22Rv1 (cell line): Measurements from ENCODE around the gene SLC52A3.

Experiments
- H3K27ac ChIP-seq: fragments of 450-650 bp; 2 replicates; pipeline ENCODE4 v1.5.1; 2017
- CTCF ChIP-seq: fragments of 450-650 bp; IDR thresholded peaks from 2 replicates; pipeline ENCODE4 v1.5.1; 2017; ENCODE audit warnings: mild to moderate bottlenecking
- ZFX ChIP-seq: fragments of 450-650 bp; IDR thresholded peaks from 2 replicates; pipeline ENCODE4 v1.6.1; 2017; ENCODE audit warnings: antibody characterized with exemption, borderline replicate concordance

The SLC52A3 gene

GRCh38 chr20:753136-753535 lies 15.2 kb downstream of the SLC52A3 start:
- TF ChIP-seq ZFX, result no peak
- TF ChIP-seq CTCF, result no peak
- peak overlapping the region; percentile 64 for H3K27ac ChIP-seq

- TF ChIP-seq CTCF, result no peak
- H3K27ac ChIP-seq, result no peak overlapping the region
These were observed 16.0 kb downstream of the SLC52A3 start for GRCh38 chr20:752291-752690.

GRCh38 chr20:751761-752160 lies 16.5 kb downstream of the SLC52A3 start:
- no peak for TF ChIP-seq ZFX
- no peak overlapping the region for H3K27ac ChIP-seq

- no peak overlapping the region for H3K27ac ChIP-seq
- TF ChIP-seq CTCF (no peak), ZFX (no peak)
These were observed 17.5 kb downstream of the SLC52A3 start for GRCh38 chr20:750801-751200.

- H3K27ac ChIP-seq, result no peak overlapping the region
- TF ChIP-seq CTCF (no peak), ZFX (no peak)
These were observed 22.5 kb downstream of the SLC52A3 start for GRCh38 chr20:745683-746301.

GRCh38 chr20:742156-742555 lies 26.1 kb downstream of the SLC52A3 start:
- no peak overlapping the region for H3K27ac ChIP-seq
- TF ChIP-seq ZFX, result no peak

- no peak for TF ChIP-seq ZFX
- TF ChIP-seq CTCF, result no peak
- no peak overlapping the region for H3K27ac ChIP-seq
These were observed 26.7 kb downstream of the SLC52A3 start for GRCh38 chr20:741620-742019.

- H3K27ac ChIP-seq, result peak overlapping the region; percentile 48
- TF ChIP-seq CTCF, result no peak
These were observed 28.1 kb downstream of the SLC52A3 start for GRCh38 chr20:740162-740561.
